ENCODE results near the gene TOE1.

DNA sequence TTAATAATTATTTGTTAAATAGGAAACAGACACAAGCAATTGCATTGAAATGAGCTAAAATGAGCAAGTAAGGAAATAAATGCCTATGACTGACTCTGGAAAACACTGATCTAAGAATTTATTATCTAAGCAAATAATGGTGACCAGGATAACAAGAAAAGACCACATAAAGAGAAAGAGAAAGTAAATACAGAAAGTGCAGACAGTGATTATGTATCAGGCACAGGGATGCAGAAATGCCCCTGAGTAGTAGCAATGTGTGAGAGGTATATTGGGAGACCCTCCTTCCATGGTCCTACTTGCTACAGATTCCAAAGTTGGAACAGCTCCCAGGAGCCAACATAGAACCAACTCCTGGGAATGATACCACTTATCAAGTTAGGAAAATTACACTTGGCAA lies 33.6 kb downstream of the TOE1 start:
- TF ChIP-seq TAF1 (IDR thresholded peaks at IDR 0.05; ENCODE audit: low read depth) (no peak), EGR1 (IDR thresholded peaks at IDR 0.05) (no peak), EP300 (IDR thresholded peaks at IDR 0.05; ENCODE audit: borderline replicate concordance) (no peak), RAD21 (IDR thresholded peaks at IDR 0.05; ENCODE audit: low read depth) (no peak)
- TF ChIP-seq, protein P1, sequence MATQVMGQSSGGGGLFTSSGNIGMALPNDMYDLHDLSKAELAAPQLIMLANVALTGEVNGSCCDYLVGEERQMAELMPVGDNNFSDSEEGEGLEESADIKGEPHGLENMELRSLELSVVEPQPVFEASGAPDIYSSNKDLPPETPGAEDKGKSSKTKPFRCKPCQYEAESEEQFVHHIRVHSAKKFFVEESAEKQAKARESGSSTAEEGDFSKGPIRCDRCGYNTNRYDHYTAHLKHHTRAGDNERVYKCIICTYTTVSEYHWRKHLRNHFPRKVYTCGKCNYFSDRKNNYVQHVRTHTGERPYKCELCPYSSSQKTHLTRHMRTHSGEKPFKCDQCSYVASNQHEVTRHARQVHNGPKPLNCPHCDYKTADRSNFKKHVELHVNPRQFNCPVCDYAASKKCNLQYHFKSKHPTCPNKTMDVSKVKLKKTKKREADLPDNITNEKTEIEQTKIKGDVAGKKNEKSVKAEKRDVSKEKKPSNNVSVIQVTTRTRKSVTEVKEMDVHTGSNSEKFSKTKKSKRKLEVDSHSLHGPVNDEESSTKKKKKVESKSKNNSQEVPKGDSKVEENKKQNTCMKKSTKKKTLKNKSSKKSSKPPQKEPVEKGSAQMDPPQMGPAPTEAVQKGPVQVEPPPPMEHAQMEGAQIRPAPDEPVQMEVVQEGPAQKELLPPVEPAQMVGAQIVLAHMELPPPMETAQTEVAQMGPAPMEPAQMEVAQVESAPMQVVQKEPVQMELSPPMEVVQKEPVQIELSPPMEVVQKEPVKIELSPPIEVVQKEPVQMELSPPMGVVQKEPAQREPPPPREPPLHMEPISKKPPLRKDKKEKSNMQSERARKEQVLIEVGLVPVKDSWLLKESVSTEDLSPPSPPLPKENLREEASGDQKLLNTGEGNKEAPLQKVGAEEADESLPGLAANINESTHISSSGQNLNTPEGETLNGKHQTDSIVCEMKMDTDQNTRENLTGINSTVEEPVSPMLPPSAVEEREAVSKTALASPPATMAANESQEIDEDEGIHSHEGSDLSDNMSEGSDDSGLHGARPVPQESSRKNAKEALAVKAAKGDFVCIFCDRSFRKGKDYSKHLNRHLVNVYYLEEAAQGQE (IDR thresholded peaks at IDR 0.05; ENCODE audit: low read depth) = no peak
- TF ChIP-seq, protein P2, sequence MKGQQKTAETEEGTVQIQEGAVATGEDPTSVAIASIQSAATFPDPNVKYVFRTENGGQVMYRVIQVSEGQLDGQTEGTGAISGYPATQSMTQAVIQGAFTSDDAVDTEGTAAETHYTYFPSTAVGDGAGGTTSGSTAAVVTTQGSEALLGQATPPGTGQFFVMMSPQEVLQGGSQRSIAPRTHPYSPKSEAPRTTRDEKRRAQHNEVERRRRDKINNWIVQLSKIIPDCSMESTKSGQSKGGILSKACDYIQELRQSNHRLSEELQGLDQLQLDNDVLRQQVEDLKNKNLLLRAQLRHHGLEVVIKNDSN (IDR thresholded peaks at IDR 0.05) = no peak

Measured in Ishikawa (cell line).